GM12873 (cell line): ENCODE measurements around the gene PYGM.

Source experiments
- TF ChIP-seq, protein P1 (sequence below): IDR thresholded peaks from 2 replicates; pipeline ENCODE4 v1.5.1; 2012; ENCODE audit warnings: low read depth, mild to moderate bottlenecking, moderate library complexity, low read length, control low read depth; ENCODE audit not compliant: insufficient read depth; ENCODE audit errors: missing control alignments

Gene PYGM

DNA sequence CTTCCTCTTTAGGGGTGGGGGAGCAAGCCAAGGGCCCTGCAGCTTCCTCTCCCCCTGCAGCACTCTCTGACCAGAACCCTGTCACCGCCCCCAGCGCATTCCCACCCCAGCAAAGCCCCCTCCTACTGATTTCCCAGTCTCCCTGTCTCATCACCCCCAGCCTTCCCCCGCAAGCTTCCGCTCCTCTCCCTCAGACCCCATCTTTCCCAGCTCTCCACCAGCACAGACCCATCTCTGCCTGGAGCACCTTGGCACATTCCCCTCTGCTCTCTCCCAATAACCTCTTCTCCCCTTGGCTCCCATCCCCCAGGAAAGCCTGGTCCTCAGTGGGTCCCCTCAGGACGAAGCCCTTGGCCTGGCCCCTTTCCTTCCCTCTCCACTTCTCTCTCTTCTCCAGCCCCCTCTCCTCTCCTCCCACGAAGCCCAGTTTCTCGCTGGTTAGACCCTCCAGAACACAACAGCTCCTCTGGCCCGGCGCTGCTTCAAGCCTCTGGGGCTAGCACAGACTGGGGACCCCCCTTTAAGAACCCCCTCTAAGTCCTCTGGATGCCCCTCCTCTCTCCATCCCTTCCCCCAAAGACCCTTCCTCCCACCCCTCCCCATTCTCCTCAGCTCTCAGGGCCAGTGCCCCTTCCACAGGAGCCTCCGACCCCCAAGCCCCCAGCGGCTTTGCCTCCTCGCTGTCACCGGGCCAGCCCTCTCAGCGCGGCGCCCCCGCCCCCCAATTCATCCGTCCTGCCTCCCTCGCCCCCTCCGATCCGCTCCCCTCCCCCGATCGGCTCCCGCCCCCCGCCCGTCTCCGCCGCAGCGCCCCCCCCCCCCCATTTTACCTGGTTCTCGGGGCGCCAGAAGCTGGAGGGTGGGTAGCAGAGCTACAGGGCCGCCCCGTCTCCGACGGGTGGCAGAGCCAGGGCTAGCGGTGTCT, 37.4 kb downstream of the PYGM start:
- TF ChIP-seq, protein P1, sequence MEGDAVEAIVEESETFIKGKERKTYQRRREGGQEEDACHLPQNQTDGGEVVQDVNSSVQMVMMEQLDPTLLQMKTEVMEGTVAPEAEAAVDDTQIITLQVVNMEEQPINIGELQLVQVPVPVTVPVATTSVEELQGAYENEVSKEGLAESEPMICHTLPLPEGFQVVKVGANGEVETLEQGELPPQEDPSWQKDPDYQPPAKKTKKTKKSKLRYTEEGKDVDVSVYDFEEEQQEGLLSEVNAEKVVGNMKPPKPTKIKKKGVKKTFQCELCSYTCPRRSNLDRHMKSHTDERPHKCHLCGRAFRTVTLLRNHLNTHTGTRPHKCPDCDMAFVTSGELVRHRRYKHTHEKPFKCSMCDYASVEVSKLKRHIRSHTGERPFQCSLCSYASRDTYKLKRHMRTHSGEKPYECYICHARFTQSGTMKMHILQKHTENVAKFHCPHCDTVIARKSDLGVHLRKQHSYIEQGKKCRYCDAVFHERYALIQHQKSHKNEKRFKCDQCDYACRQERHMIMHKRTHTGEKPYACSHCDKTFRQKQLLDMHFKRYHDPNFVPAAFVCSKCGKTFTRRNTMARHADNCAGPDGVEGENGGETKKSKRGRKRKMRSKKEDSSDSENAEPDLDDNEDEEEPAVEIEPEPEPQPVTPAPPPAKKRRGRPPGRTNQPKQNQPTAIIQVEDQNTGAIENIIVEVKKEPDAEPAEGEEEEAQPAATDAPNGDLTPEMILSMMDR = no peak

DNA sequence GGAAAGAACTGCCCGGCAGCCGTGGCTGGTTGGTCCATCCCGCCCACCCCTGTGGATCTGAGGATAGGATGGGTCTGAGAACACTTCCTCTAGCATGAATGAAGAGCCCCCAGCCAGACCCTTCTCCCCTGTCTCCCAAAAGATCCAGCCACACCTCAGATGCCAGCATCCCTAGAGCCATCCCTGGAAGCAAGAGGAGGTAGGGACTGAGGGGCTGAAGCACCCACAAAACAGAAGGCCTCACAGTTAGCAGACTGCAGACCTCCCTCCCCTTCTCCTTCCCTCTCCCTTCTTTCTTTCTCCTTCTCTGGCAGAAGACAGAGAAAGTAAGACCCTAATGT, 38.4 kb downstream of the PYGM start:
- TF ChIP-seq, protein P1 = no peak

DNA sequence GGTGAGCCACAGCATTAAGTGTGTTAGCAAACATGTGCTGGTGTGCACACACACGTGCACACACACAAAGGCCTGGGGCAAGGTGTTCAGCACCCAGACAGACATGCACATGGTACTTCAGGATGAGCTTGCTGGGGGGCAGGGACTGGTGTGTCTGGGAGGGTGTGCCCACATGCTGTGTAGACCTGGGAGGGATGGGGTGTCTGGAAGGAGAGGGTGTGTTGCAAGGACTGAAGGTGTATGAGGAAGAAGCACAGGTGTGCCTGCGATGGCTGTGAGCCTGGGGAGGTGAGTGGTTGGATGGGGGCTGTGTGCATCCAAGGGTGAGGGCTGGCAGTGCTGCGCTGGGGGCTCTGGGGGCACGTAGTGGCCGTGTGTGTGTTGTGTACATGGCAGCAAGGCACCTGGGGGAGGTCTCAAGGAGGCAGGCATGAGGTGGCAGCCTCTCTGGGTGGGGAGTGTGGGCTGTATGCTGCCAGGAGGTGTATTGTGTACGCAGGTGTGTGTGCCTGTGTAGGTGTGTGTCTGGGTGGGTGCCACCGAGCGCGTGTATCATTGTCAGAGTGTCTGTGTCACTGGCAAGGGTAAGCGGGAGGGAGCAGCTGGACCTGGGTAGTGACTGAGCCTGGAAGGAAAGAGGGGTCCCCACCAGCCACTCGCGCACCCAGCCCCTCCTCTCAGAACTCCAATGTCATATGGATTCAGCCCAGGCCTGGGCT, 39.0 kb downstream of the PYGM start:
- TF ChIP-seq, protein P1 = no peak

DNA sequence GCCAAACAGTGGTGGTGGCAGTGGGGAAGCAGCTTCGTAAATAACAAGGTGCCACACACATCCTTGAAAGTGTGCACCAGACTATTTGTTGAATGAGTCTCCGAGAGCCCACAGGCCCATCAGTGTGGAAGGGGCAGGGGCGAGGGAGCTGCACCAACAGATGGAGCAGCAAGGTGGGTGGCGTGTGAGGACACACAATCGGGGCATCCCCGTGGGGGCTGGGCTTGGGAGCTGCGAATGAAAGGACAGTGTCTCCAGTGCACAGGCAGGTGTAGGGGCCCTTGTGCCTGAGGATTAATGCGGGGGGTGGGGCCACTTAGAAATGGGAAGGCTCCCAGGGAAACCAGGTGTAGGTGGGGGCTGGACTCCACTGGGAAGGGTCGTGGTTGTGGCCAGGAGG, 39.6 kb downstream of the PYGM start:
- TF ChIP-seq, protein P1 = no peak

DNA sequence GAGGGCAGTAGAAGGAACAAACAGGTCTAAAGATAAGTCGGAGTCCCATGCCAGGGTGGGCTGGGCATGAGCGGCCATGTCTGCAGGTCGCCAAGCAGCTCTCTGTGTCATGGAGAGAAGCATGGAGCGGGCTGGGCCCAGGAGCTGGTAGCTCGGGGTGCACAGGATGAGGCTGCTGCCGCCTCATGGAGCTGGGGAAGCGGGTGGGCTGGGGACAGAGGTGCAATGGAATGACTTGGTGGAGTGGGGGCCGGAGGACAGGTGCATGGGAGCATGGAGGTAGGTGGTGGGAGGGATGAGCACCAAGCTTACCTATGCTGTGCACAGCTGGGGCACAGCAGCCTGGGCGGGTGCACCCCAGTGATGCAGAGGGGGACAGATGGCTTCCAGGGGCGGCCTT, 40.4 kb downstream of the PYGM start:
- TF ChIP-seq, protein P1 = no peak

DNA sequence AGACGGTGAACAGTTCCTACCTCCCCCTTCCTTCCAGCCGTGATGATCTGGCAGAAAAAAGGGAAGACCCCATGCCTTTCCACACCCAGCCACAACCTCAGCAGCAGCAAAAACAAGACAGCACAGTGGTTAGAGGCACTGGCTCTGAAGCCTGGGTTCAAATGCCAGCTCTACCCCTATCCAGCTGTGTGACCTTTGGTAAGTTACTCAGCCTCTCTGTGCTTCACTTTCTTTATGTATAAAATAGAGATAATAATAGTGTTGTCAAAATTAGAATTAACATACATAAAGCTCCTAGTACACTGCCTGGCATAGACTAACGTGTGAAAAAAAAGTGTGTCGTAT, 41.0 kb downstream of the PYGM start:
- TF ChIP-seq, protein P1 = no peak

DNA sequence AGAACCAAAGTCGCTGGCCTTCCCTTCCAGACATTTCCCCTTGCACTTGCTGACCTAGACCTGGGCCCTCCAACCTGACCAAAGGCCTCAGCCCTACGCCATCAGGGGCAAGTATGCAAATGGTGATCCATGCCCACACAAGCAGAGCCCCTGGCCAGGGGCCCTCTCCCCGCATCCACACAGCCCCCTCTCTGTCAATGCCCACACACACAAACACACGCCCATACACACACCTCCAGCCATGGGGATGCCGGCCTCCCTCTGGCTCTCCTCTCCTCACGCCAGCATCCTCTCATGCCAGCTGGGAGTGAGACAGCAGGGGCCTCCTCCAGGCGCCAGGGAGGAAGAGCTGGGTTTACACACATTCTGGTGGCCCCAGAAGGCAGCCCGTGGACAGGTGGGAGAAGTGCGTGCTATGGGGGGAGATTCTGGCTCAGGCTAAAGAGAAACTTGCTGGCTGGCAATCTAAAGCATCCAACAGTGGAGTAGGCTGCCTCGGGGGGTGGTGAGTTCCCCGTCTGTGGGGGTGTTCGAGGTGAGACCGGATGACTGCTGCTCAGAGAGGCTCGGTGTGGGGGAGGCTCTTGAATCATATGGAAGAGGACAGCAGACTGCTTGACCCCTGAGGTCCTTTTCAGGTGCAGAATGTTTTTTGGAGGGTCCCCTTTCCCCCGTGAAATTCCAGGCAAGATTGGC, 41.5 kb downstream of the PYGM start:
- TF ChIP-seq, protein P1 = no peak
